Astrocyte of the cerebellum (primary cell): ENCODE results near the gene AKR1A1.

ENCODE experiments used
- DNase-seq: peaks from one replicate; pipeline ENCODE4 v3.0.0-alpha.2; 2011; ENCODE audit warnings: low read depth
- H3K4me3 ChIP-seq: 2 replicates; pipeline ENCODE4 v1.5.1; 2011; ENCODE audit warnings: mild to moderate bottlenecking, low read depth, low read length, moderate library complexity
- in situ Hi-C: cut with HindIII; loops from 2 replicates; pipeline ENCODE4 v1.10.0; 2017; ENCODE audit warnings: low sequenced_read_pairs
- TF ChIP-seq, protein P1 (sequence below): IDR thresholded peaks from 2 replicates; pipeline ENCODE4 v1.5.1; 2012; ENCODE audit warnings: low read length, low read depth, moderate library complexity, mild to moderate bottlenecking; ENCODE audit errors: missing control alignments

Gene AKR1A1

DNA sequence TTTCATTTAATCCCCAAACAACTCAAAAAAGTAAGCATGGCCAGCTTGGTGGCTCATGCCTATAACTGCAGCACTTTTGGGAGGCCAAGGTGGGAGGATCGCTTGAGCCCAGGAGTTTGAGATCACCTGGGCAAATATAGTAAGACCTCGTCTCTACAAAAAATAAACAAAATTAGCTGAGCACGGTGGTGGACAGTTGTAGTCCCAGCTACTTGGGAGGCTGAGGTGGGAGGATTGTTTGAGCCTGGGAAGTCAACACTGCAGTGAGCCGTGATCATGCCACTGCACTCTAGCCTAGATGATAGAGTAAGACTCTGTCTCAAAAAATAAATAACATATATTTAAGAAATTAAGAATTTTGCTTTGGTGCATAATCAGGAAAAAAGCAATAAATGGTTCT lies 6.1 kb upstream of the AKR1A1 start:
- no peak for DNase-seq
- in situ Hi-C loops: no loop called here
- TF ChIP-seq, protein P1, sequence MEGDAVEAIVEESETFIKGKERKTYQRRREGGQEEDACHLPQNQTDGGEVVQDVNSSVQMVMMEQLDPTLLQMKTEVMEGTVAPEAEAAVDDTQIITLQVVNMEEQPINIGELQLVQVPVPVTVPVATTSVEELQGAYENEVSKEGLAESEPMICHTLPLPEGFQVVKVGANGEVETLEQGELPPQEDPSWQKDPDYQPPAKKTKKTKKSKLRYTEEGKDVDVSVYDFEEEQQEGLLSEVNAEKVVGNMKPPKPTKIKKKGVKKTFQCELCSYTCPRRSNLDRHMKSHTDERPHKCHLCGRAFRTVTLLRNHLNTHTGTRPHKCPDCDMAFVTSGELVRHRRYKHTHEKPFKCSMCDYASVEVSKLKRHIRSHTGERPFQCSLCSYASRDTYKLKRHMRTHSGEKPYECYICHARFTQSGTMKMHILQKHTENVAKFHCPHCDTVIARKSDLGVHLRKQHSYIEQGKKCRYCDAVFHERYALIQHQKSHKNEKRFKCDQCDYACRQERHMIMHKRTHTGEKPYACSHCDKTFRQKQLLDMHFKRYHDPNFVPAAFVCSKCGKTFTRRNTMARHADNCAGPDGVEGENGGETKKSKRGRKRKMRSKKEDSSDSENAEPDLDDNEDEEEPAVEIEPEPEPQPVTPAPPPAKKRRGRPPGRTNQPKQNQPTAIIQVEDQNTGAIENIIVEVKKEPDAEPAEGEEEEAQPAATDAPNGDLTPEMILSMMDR: no peak
- H3K4me3 ChIP-seq: no peak overlapping the region

DNA sequence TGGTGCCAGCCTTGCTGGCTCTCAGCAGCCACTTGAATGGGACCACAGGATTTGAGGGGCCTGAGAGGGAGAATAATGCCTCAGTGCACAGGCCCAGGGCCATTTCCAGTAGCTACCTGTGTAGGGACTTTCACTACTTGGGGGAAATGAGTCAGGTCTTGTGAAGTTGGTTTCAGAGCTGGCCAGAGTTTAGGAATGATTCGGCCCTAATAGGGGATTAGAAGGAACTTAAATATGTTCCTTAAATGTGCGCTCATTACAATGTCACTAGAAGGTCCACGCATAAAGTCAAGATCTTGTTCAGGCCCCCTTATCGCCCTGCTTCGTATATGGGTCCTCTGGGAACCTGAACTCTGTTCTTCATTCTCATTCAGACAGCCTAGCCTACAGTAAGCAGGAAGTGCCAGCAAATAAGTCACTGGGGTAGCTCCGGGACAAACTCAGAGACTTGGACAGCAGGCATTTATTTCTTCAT lies 5.6 kb upstream of the AKR1A1 start:
- TF ChIP-seq, protein P1: no peak
- no peak for DNase-seq
- in situ Hi-C loops: no loop called here
- no peak overlapping the region for H3K4me3 ChIP-seq

DNA sequence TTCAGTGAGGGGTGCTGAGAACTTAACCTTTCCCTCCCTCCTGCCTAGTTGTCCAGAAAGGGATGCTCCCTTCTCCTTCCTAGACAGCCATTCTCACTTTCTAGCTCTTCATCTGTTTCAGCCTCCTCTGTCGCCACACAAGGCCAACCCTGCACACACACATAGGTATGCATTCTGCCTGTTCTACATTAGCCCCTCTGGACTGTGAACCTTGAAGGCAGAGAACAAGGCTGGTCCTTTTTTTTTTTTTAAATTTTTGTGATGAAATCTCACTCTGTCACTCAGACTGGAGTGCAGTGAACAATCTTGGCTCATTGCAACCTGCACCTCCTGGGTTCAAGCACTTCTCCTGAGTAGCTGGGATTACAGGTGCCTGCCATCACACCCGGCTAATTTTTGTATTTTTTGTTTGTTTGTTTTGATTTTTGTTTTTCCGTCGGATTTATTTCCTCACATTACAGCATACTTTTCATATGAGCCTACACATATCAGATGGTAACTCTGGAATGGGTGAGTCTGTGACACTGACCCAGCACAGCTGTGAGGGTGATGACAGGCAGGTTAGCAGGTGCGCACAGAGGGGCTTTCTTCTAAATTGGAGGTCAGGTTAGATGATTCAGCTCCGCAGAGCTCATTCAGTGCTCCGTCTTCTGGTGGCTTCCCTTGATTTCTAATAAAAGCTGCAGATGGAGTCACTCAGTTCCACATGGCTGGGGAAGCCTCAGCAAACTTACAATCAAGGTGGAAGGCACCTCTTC lies 4.9 kb upstream of the AKR1A1 start:
- H3K4me3 ChIP-seq: no peak overlapping the region
- in situ Hi-C loops: no loop called here
- TF ChIP-seq, protein P1: no peak
- DNase-seq: no peak

DNA sequence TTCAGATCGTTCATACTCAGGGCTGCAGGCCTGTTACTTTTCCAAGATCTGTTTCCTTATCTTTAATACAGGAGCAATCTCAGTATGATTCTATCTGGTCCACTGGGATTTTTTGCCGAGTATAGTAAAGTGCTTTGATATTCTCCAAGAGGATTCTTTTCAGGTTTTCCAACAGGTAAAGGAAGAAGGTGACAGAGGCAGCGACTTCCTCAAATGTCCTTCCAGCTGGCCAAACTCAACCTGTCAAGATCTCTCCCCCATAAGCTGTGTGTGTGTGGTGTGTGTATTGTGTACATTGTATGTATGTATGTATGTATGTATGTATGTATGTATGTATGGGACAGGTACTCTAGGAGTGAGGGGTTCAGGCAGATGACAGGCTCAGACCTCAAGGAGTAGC lies 1.1 kb downstream of the AKR1A1 start:
- H3K4me3 ChIP-seq: peak overlapping the region; percentile 84
- in situ Hi-C loops: no loop called here
- TF ChIP-seq, protein P1: no peak
- DNase-seq: no peak

DNA sequence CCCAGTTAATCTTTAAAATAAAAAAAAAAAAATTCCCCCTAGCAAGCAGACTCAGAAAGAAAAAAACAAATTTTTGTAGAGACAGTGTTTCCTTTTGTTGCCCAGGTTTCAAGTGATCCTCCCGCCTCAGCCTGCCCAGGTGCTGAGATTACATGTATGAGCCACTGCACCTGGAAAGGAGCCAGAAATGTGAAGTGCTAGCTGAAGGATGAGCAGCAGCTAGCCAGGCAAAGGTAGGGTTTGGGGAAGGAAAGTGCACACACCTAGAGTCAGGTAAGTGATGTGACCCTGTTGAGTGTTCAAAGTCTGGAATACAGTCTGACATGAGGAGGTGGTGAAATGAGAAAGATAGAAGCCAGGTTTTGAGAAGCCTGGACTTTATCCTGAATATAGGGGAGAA lies 1.7 kb downstream of the AKR1A1 start:
- H3K4me3 ChIP-seq: peak overlapping the region; percentile 84
- no peak for DNase-seq
- in situ Hi-C loops: no loop called here
- TF ChIP-seq, protein P1: no peak

DNA sequence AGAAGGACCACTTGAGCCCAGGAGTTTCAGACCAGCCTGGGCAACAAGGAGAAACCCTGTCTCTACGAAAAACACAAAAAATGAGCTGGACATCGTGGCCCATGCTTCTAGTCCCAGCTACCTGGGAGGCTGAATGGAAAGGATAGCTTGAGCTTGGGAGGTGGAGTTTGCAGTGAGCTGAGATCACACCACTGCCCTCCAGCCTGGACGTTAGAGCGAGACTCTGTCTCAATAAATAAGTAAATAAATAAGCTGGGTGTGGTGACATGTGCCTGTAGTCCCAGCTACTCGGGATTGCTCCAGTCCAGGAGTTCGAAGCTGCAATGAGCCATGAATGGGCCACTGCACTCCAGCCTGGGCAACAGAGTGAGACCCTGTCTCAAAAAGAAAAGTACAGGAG lies 3.6 kb downstream of the AKR1A1 start:
- in situ Hi-C loops: no loop called here
- no peak for DNase-seq
- TF ChIP-seq, protein P1: no peak
- H3K4me3 ChIP-seq: no peak overlapping the region
